ENCODE data around the gene DOK7.

GRCh38 chr4:3470244-3471097 is 7.4 kb downstream of the DOK7 start:
- TF ChIP-seq CTCF (IDR thresholded peaks at IDR 0.05) (no peak), ZFX (IDR thresholded peaks at IDR 0.05; ENCODE audit: borderline replicate concordance) (no peak)

All from 22Rv1 (cell line).